Common myeloid progenitor, CD34-positive (primary cell): ENCODE measurements around the gene CASP12.
A peak's percentile ranks its signal among the peaks of the same experiment; 100 is the strongest.

Experiments used
- CTCF ChIA-PET: fragments of 350-600 bp; sonication (Branson Sonifier 250); formaldehyde crosslinking; loops from one replicate; lab custom pipeline; 2021; ENCODE audit warnings: antibody characterized with exemption; lab: Charles Lee
- POLR2A ChIA-PET: fragments of 350-600 bp; sonication (Branson Sonifier 250); formaldehyde crosslinking; loops from one replicate; lab custom pipeline; 2021; ENCODE audit warnings: antibody characterized with exemption; lab: Charles Lee
- DNase-seq, 3 donors: peaks; one replicate each; pipeline versions ENCODE4 v3.0.0 to v3.0.0-alpha.2; 2013
- H3K27ac ChIP-seq, 2 experiments: 1 replicate in 1 of 2; 2 replicates in 1 of 2; pipeline ENCODE4 v1.7.0; 2013; ENCODE audit warnings: inconsistent platforms in 2 of 2, low read length in 2 of 2, mild to moderate bottlenecking in 2 of 2, low read depth in 1 of 2, moderate library complexity in 1 of 2; ENCODE audit not compliant: severe bottlenecking in 2 of 2, insufficient read depth in 1 of 2, poor library complexity in 1 of 2
- H3K27me3 ChIP-seq, 5 experiments: replicated peaks in 2 of 5; 1 replicate in 3 of 5; 2 replicates in 2 of 5; pipeline versions ENCODE4 v1.6.1 to v1.7.0; 2013; ENCODE audit warnings: low read length in 4 of 5, mild to moderate bottlenecking in 2 of 5, moderate library complexity in 2 of 5, inconsistent platforms in 1 of 5; ENCODE audit not compliant: insufficient read depth in 5 of 5, control insufficient read depth in 4 of 5
- H3K36me3 ChIP-seq, 4 experiments: 1 replicate in 2 of 4; 2 replicates in 2 of 4; pipeline versions ENCODE4 v1.6.1 to v1.7.0; 2013; ENCODE audit warnings: low read length in 3 of 4, control low read depth in 1 of 4, mild to moderate bottlenecking in 1 of 4; ENCODE audit not compliant: control insufficient read depth in 4 of 4, insufficient read depth in 4 of 4
- H3K4me1 ChIP-seq, 4 experiments: 1 replicate in 3 of 4; 2 replicates in 1 of 4; pipeline versions ENCODE4 v1.6.1 to v1.7.1; 2013; ENCODE audit warnings: low read length in 3 of 4, mild to moderate bottlenecking in 3 of 4, control low read depth in 1 of 4, inconsistent platforms in 1 of 4, moderate library complexity in 1 of 4; ENCODE audit not compliant: control insufficient read depth in 4 of 4, insufficient read depth in 4 of 4; ENCODE audit errors: control extremely low read depth in 1 of 4
- H3K4me3 ChIP-seq, 7 experiments: 1 replicate in 4 of 7; 2 replicates in 3 of 7; pipeline versions ENCODE4 v1.5.1 to v1.7.0; 2013; ENCODE audit warnings: mild to moderate bottlenecking in 7 of 7, low read length in 6 of 7, moderate library complexity in 6 of 7, inconsistent platforms in 2 of 7, low read depth in 2 of 7, control low read depth in 1 of 7; ENCODE audit not compliant: insufficient read depth in 4 of 7, control insufficient read depth in 1 of 7; ENCODE audit errors: extremely low read depth in 1 of 7
- H3K9me3 ChIP-seq, 5 experiments: 1 replicate in 4 of 5; 2 replicates in 1 of 5; pipeline versions ENCODE4 v1.6.1 to v1.7.1; 2013; ENCODE audit warnings: low read length in 4 of 5, mild to moderate bottlenecking in 2 of 5, inconsistent platforms in 1 of 5, low read depth in 1 of 5, moderate library complexity in 1 of 5; ENCODE audit not compliant: control insufficient read depth in 4 of 5, insufficient read depth in 2 of 5; ENCODE audit errors: control extremely low read depth in 1 of 5
- WGBS: methylation state at CpG from one replicate; pipeline ENCODE4 v1.1.5; 2013; ENCODE audit not compliant: insufficient coverage; 5-methylcytosine and 5-hydroxymethylcytosine counted together

The CASP12 gene

GRCh38 chr11:104908186-104908531 is 9.9 kb upstream of the CASP12 start:
- no peak for DNase-seq
- CTCF ChIA-PET = no interaction called here
- Histone ChIP-seq H3K4me1 (no peaks in the 10 kb centered on the region), H3K27me3 (no peaks in the 10 kb centered on the region), H3K27ac (no peak overlapping the region), H3K9me3 (no peaks in the 10 kb centered on the region), H3K36me3 (no peaks in the 10 kb centered on the region), H3K4me3 (no peak overlapping the region)
- WGBS = 96% methylated on average over 3 of the region's 3 CpGs
- POLR2A ChIA-PET = no interaction called here

- no peak overlapping the region for H3K4me3 ChIP-seq
- 80% methylated on average over 6 of the region's 7 CpGs for WGBS
- no peak overlapping the region for H3K27ac ChIP-seq
- CTCF ChIA-PET = interaction anchor here (0.9 kb wide), 1 partner anchor 15 kb away, joined by 3 read pairs; no protein-coding TSS in a partner anchor
- H3K27me3 ChIP-seq = no peaks in the 10 kb centered on the region
- no peaks in the 10 kb centered on the region for H3K36me3 ChIP-seq
- POLR2A ChIA-PET = no interaction called here
- no peaks in the 10 kb centered on the region for H3K4me1 ChIP-seq
- H3K9me3 ChIP-seq = no peaks in the 10 kb centered on the region
- DNase-seq = no peak
Observed at GRCh38 chr11:104907521-104908185, 9.4 kb upstream of the CASP12 start.

- Histone ChIP-seq H3K4me1 (no peaks in the 10 kb centered on the region), H3K4me3 (no peak overlapping the region), H3K27me3 (no peaks in the 10 kb centered on the region), H3K36me3 (no peaks in the 10 kb centered on the region), H3K9me3 (no peaks in the 10 kb centered on the region), H3K27ac (no peak overlapping the region)
- WGBS = 100% methylated on average over 2 of the region's 4 CpGs
- DNase-seq = no peak
- CTCF ChIA-PET = no interaction called here
- POLR2A ChIA-PET = no interaction called here
Observed at GRCh38 chr11:104905271-104905670, 7.0 kb upstream of the CASP12 start.

GRCh38 chr11:104899226-104899625 is 966 bp upstream of the CASP12 start:
- H3K27ac ChIP-seq = no peak overlapping the region
- H3K27me3 ChIP-seq = no peaks in the 10 kb centered on the region
- no peak for DNase-seq
- POLR2A ChIA-PET = no interaction called here
- CTCF ChIA-PET = no interaction called here
- H3K4me1 ChIP-seq = peaks cover 0 to 17% (median 8%) of the 10 kb centered on the region in 4 experiments
- H3K4me3 ChIP-seq = no peak overlapping the region
- H3K36me3 ChIP-seq = no peaks in the 10 kb centered on the region
- H3K9me3 ChIP-seq = no peaks in the 10 kb centered on the region

GRCh38 chr11:104898685-104899013 is 389 bp upstream of the CASP12 start:
- CTCF ChIA-PET = no interaction called here
- no peak for DNase-seq
- WGBS = 33% methylated on average over 1 of the region's 1 CpG
- Histone ChIP-seq H3K4me3 (peak overlapping the region in 1 of 7 experiments; percentile 6), H3K4me1 (peaks cover 0 to 17% (median 8%) of the 10 kb centered on the region in 4 experiments), H3K9me3 (no peaks in the 10 kb centered on the region), H3K27me3 (no peaks in the 10 kb centered on the region), H3K27ac (no peak overlapping the region), H3K36me3 (no peaks in the 10 kb centered on the region)
- POLR2A ChIA-PET = no interaction called here

- peaks cover 0 to 17% (median 8%) of the 10 kb centered on the region in 4 experiments for H3K4me1 ChIP-seq
- CTCF ChIA-PET = interaction anchor here (0.6 kb wide), 1 partner anchor 50 kb away, joined by 3 read pairs; no protein-coding TSS in a partner anchor
- no peaks in the 10 kb centered on the region for H3K9me3 ChIP-seq
- DNase-seq = peak in 2 of 3 donors; percentile 24
- H3K27me3 ChIP-seq = no peaks in the 10 kb centered on the region
- H3K4me3 ChIP-seq = no peak overlapping the region
- POLR2A ChIA-PET = interaction anchor here (0.7 kb wide), 1 partner anchor 113 kb away, joined by 3 read pairs; no protein-coding TSS in a partner anchor
- H3K27ac ChIP-seq = no peak overlapping the region
- 60% methylated on average over 1 of the region's 2 CpGs for WGBS
- H3K36me3 ChIP-seq = no peaks in the 10 kb centered on the region
Observed at GRCh38 chr11:104895634-104896033, 2.6 kb downstream of the CASP12 start.

GRCh38 chr11:104893876-104894275 is 4.4 kb downstream of the CASP12 start:
- no peaks in the 10 kb centered on the region for H3K9me3 ChIP-seq
- ChIA-PET POLR2A (no interaction called here), CTCF (no interaction called here)
- H3K4me3 ChIP-seq = no peak overlapping the region
- no peaks in the 10 kb centered on the region for H3K27me3 ChIP-seq
- H3K4me1 ChIP-seq = peaks cover 0 to 17% (median 8%) of the 10 kb centered on the region in 4 experiments
- no peaks in the 10 kb centered on the region for H3K36me3 ChIP-seq
- WGBS = 92% methylated on average over 1 of the region's 1 CpG
- DNase-seq = no peak
- H3K27ac ChIP-seq = no peak overlapping the region
